ENCODE results near the gene ABCD3.
"Not testable (repeated sequence)": the region's sequence is repeated elsewhere in the genome, so short reads cannot be mapped to it uniquely, and the experiment has no call there.

Gene ABCD3

GRCh38 chr1:94417978-94418663, at the start of gene ABCD3:
Gene ABCD3 (plus strand): TSS chr1:94418389. CDS start chr1:94418479, 90 bp downstream.
- peak; percentile 86 for DNase-seq

GRCh38 chr1:94372771-94373170, 45.4 kb upstream of the ABCD3 start:
- DNase-seq, result not testable (repeated sequence)

- DNase-seq, result not testable (repeated sequence)
These were observed 44.9 kb upstream of the ABCD3 start for GRCh38 chr1:94373311-94373710.

- DNase-seq, result not testable (repeated sequence)
These were observed 42.5 kb upstream of the ABCD3 start for GRCh38 chr1:94375666-94376065.

GRCh38 chr1:94378493-94378892, 39.7 kb upstream of the ABCD3 start:
- DNase-seq, result not testable (repeated sequence)

GRCh38 chr1:94379615-94380014, 38.6 kb upstream of the ABCD3 start:
- DNase-seq, result no peak

GRCh38 chr1:94382201-94382600, 36.0 kb upstream of the ABCD3 start:
- DNase-seq, result peak; percentile 52

- DNase-seq, result no peak
These were observed 34.2 kb upstream of the ABCD3 start for GRCh38 chr1:94383966-94384408.

- no peak for DNase-seq
These were observed 33.5 kb upstream of the ABCD3 start for GRCh38 chr1:94384485-94385265.

- no peak for DNase-seq
These were observed 32.8 kb upstream of the ABCD3 start for GRCh38 chr1:94385308-94385929.

GRCh38 chr1:94389298-94389697, 28.9 kb upstream of the ABCD3 start:
- no peak for DNase-seq

GRCh38 chr1:94394247-94394646, 23.9 kb upstream of the ABCD3 start:
- no peak for DNase-seq

- DNase-seq, result no peak
These were observed 23.0 kb upstream of the ABCD3 start for GRCh38 chr1:94395231-94395630.

GRCh38 chr1:94395748-94396309, 22.4 kb upstream of the ABCD3 start:
- DNase-seq, result no peak

- DNase-seq, result no peak
These were observed 21.7 kb upstream of the ABCD3 start for GRCh38 chr1:94396356-94397010.

- DNase-seq, result no peak
These were observed 19.8 kb upstream of the ABCD3 start for GRCh38 chr1:94398356-94398755.

GRCh38 chr1:94399453-94399852, 18.7 kb upstream of the ABCD3 start:
- DNase-seq, result no peak

- no peak for DNase-seq
These were observed 17.0 kb upstream of the ABCD3 start for GRCh38 chr1:94401206-94401605.

GRCh38 chr1:94406446-94406845, 11.7 kb upstream of the ABCD3 start:
- no peak for DNase-seq

GRCh38 chr1:94408104-94408830, 9.9 kb upstream of the ABCD3 start:
- no peak for DNase-seq

- no peak for DNase-seq
These were observed 7.0 kb upstream of the ABCD3 start for GRCh38 chr1:94411237-94411636.

GRCh38 chr1:94413311-94413710, 4.9 kb upstream of the ABCD3 start:
- DNase-seq, result peak; percentile 76

Measured in GF-D8 (cell line).